ENCODE results near the gene UNC5B. TPM values are rescaled to one million over a fixed set of nuclear protein-coding genes. Genes with fewer than 3 reads are reported as not detected.
A peak's percentile ranks its signal among the peaks of the same experiment; 100 is the strongest.

The UNC5B gene
- total RNA-seq, 1 experiment from 2014 or later = 0.07 TPM

- Mint-ChIP-seq H3K27ac (ENCODE audit: unreplicated experiment) (no peak overlapping the region), H3K4me1 (ENCODE audit: low read depth, unreplicated experiment) (no peaks in the 10 kb centered on the region), H3K27me3 (ENCODE audit: unreplicated experiment) (peaks cover 62% of the 10 kb centered on the region), H3K4me3 (ENCODE audit: low read depth, unreplicated experiment) (no peak overlapping the region), H3K36me3 (ENCODE audit: insufficient read depth, unreplicated experiment) (no peaks in the 10 kb centered on the region), H3K9me3 (ENCODE audit: low read depth, unreplicated experiment) (no peaks in the 10 kb centered on the region)
- intact Hi-C loops (cut with micrococcal nuclease; ENCODE audit: unreplicated experiment) = no loop called here
- TF ChIP-seq, protein P1, sequence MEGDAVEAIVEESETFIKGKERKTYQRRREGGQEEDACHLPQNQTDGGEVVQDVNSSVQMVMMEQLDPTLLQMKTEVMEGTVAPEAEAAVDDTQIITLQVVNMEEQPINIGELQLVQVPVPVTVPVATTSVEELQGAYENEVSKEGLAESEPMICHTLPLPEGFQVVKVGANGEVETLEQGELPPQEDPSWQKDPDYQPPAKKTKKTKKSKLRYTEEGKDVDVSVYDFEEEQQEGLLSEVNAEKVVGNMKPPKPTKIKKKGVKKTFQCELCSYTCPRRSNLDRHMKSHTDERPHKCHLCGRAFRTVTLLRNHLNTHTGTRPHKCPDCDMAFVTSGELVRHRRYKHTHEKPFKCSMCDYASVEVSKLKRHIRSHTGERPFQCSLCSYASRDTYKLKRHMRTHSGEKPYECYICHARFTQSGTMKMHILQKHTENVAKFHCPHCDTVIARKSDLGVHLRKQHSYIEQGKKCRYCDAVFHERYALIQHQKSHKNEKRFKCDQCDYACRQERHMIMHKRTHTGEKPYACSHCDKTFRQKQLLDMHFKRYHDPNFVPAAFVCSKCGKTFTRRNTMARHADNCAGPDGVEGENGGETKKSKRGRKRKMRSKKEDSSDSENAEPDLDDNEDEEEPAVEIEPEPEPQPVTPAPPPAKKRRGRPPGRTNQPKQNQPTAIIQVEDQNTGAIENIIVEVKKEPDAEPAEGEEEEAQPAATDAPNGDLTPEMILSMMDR (IDR thresholded peaks at IDR 0.05; ENCODE audit: unreplicated experiment) = no peak
- no peak for DNase-seq
- no TSS peak for BruUV-seq (replicated peaks)
- CTCF ChIA-PET = interaction anchor here (0.7 to 1.2 kb wide), 2 partner anchors 17 to 268 kb away, joined by 3 to 4 read pairs; partner anchors contain the start of gene SLC29A3
These were observed 90.1 kb downstream of the UNC5B start for GRCh38 chr10:71302451-71302850.

DNA sequence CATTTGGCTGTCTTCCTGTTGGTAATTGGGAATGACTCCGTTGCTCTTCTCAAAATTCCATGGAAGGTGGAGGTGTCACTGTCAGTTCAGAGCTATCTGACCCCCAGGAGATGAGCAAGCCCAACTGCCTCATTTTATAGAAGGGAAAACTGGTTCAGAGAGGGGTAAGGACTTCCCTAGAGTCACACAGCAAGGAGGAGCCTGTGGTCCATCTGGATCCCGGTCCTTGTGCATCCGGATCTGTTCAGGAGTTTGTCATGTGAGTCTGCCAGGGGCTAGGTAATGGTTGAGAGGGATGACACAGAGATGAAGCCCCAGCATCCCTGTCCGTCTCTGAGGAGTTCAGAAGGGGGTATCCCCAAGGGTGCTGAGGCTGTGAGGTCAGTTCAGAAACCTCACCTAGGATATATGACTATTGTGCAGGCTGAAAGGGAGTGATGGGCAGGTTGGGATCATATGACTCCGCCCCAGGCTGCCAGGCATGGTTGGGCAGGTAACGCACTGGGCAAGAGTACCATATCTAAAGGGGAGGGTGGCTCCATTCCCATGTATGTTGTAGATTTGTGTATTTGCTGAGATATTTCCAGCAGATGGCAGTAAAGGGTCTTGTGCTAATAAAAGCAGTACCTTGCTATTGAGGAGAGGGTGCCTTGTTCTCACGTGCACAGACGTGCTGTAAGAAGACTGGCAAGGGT lies 90.7 kb downstream of the UNC5B start:
- no peaks in the 10 kb centered on the region for H3K36me3 Mint-ChIP-seq (ENCODE audit: insufficient read depth, unreplicated experiment)
- CTCF ChIA-PET = no interaction called here
- intact Hi-C loops (cut with micrococcal nuclease; ENCODE audit: unreplicated experiment) = no loop called here
- BruUV-seq (replicated peaks) = no TSS peak
- no peaks in the 10 kb centered on the region for H3K4me1 Mint-ChIP-seq (ENCODE audit: low read depth, unreplicated experiment)
- no peak overlapping the region for H3K27ac Mint-ChIP-seq (ENCODE audit: unreplicated experiment)
- no peaks in the 10 kb centered on the region for H3K9me3 Mint-ChIP-seq (ENCODE audit: low read depth, unreplicated experiment)
- TF ChIP-seq, protein P1 (IDR thresholded peaks at IDR 0.05; ENCODE audit: unreplicated experiment) = peak; percentile 70
- peak; percentile 48 for DNase-seq
- H3K27me3 Mint-ChIP-seq (ENCODE audit: unreplicated experiment) = peaks cover 58% of the 10 kb centered on the region
- H3K4me3 Mint-ChIP-seq (ENCODE audit: low read depth, unreplicated experiment) = no peak overlapping the region

DNA sequence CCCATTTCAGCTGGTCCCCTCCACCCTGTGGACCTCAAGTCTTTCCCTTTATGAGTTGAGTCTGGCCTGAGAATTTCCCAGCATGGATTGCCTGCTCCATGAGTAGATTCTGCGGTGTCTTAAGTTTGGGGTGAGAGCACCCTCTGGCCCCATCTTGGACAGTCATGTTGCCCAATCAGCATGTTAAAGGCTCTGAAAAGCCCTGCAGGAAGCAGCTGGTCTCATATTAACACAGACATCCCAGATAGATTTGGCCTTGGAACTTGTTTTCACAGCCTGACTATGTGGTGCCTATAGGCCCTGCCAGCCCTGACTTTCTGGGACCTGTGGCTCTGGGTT lies 91.2 kb downstream of the UNC5B start:
- intact Hi-C loops (cut with micrococcal nuclease; ENCODE audit: unreplicated experiment) = no loop called here
- TF ChIP-seq, protein P1 (IDR thresholded peaks at IDR 0.05; ENCODE audit: unreplicated experiment) = no peak
- Mint-ChIP-seq H3K27me3 (ENCODE audit: unreplicated experiment) (peaks cover 53% of the 10 kb centered on the region), H3K27ac (ENCODE audit: unreplicated experiment) (no peak overlapping the region), H3K9me3 (ENCODE audit: low read depth, unreplicated experiment) (no peaks in the 10 kb centered on the region), H3K4me3 (ENCODE audit: low read depth, unreplicated experiment) (no peak overlapping the region), H3K4me1 (ENCODE audit: low read depth, unreplicated experiment) (no peaks in the 10 kb centered on the region), H3K36me3 (ENCODE audit: insufficient read depth, unreplicated experiment) (no peaks in the 10 kb centered on the region)
- CTCF ChIA-PET = interaction anchor here (0.6 kb wide), 1 partner anchor 504 kb away, joined by 3 read pairs; no protein-coding TSS in a partner anchor
- DNase-seq = no peak
- BruUV-seq (replicated peaks) = no TSS peak

DNA sequence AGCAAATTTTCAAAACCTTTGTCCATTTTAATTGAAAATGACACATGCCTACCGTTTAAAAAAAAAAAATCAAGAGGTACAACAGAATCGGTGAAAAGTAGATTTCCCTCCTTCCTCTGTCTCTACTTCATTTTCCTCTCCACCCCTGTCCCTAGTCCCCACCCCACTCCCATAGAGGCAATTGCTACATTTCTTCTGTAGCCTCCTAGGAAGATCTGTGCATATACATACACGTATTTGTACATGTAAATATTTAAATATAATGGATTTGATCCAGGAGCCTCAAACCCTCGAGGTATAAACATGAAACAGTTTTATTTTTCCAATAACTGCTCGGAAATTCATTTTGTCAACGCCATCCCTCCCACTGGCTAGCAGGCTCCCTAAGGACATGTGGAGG lies 92.5 kb downstream of the UNC5B start:
- Mint-ChIP-seq H3K4me1 (ENCODE audit: low read depth, unreplicated experiment) (no peaks in the 10 kb centered on the region), H3K27ac (ENCODE audit: unreplicated experiment) (no peak overlapping the region), H3K4me3 (ENCODE audit: low read depth, unreplicated experiment) (no peak overlapping the region), H3K36me3 (ENCODE audit: insufficient read depth, unreplicated experiment) (no peaks in the 10 kb centered on the region), H3K9me3 (ENCODE audit: low read depth, unreplicated experiment) (no peaks in the 10 kb centered on the region), H3K27me3 (ENCODE audit: unreplicated experiment) (peaks cover 52% of the 10 kb centered on the region)
- intact Hi-C loops (cut with micrococcal nuclease; ENCODE audit: unreplicated experiment) = no loop called here
- no TSS peak for BruUV-seq (replicated peaks)
- TF ChIP-seq, protein P1 (IDR thresholded peaks at IDR 0.05; ENCODE audit: unreplicated experiment) = no peak
- DNase-seq = no peak
- CTCF ChIA-PET = interaction anchor here (0.6 kb wide), 1 partner anchor 15 kb away, joined by 3 read pairs; no protein-coding TSS in a partner anchor
